RPMI7951 (cell line): ENCODE results near the gene HOXD8. TPM values are rescaled to one million over a fixed set of nuclear protein-coding genes. Genes with fewer than 3 reads are reported as not detected.
A peak's percentile ranks its signal among the peaks of the same experiment; 100 is the strongest.

Experiments
- DNase-seq: peaks from one replicate; pipeline ENCODE4 v3.0.0-alpha.2; 2012; ENCODE audit warnings: low read depth
- total RNA-seq: library from RNA; depleted of rRNA; stranded (reverse); fragments of >200 nt; shearing (Covaris generic); gene quantifications from 2 replicates; pipeline ENCODE4 v1.2.3, GENCODE V29; 2014

HOXD8 gene
- total RNA-seq, 1 experiment from 2014 or later, result 16.1 TPM

- peak; percentile 67 for DNase-seq
Observed at GRCh38 chr2:176115883-176116813, 13.4 kb upstream of the HOXD8 start, which contains the start of gene HOXD10. TSS of gene HOXD10 (plus strand) at chr2:176116778. CDS start at chr2:176116834, 56 bp downstream.

GRCh38 chr2:176117162-176117822 lies 12.2 kb upstream of the HOXD8 start:
- DNase-seq, result no peak

DNA sequence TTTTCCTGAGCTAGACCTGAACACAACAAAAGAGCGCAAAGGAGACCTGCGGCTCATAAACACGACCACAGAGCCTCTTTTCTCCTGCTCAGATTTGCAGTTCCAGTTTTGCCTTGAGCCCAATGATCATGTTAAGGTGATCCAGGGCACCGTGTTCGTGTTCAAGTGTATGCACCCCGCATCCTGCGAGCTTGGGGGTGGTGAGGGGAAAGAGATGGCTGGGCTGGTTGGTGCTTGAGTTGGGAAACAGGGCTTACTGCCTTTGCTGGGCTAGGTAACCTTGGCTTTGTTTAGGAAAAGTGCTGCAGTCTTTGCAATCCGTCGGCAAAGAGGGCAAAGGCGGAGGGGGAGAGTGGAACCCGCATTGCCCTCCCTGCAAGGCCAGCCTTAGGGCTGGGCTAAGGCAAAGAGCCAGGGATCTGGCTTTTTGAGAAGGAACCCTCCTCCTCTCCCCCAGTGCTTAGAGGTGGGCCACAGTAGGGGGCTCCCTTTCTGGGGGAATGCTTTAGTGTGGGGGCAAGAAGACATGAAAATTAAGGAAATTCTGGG lies 11.6 kb upstream of the HOXD8 start:
- DNase-seq, result no peak

GRCh38 chr2:176118601-176119339 lies 10.7 kb upstream of the HOXD8 start:
- DNase-seq, result peak; percentile 71

DNA sequence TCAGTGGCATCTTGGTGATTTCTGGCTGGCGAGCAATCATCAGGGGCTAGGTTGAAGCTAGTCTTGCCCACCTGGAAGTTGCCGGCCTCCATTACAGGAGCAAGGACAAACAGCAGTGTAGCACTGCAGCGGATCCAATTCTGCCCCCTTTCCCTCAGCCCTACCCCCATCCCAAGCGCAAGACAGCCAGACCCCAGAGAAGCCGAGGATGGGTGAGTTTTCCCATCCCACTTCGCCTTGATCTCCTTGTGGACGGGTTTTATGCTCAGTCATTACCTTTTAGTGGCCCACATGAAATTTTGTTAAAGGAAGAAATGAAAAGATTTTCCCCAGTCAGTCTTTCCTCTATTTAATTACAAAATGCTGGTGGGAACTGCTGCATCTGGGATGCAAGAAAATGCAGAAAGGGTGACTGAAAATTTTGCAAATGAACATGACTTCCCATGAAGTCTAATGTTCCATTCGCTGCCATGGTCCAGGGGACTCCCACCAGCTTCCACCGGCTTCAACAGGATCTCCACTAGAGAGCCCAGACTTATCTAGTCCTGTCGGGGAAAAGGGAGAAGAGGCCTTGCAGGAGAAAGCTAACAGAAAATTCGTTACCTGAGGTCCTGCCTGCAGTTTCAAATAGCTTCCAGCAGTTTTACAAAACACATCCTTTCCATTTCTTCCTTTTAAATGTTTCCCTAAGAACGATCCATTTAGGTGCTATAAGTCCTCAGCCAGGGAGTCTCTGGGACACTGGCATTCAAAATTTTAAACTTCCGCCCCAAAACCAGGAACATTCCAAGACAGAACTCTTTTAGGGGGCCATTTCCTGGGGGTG lies 8.9 kb upstream of the HOXD8 start:
- DNase-seq, result no peak

DNA sequence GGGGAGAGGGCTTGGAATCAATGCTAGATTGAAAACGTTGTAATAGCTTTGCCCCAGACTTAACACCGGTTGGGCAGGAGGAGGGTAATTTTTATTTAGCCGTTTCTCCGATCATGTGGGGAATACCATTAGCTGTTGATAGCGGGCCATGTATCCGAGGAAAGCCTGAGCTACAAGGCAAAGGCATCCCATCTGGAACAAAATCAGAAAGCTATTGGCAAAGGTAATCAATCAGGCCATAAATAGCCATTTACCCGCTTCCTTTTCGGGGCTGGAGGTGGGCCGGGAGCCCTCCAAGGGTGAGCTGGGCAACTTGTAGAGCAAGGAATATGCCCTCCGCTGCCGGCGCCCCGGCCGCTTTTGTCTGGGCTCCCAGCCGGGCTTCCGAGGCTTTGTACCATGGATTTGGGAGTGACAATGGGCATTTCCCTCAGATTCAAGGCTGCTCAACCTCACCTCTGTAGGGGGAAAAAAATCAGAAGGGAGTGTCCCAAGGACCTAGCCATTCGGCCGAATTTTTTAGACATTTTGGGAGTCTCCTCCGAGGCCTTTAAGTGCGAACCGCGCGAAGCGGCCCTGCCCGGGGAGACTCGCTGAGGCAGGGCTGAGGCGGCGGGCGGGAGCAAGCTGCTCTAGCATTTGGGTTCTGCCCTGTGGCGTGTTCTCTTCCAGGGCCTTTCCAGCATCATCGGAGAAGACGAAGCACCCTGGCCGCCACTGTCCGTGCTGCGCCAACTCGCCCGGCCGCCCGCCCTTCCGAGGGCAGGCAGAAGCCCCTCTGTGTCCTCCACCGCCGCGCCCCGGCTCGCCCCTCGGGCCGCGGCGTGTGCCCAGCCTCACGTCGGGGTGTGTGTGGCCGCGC lies 8.1 kb upstream of the HOXD8 start:
- DNase-seq, result no peak

DNA sequence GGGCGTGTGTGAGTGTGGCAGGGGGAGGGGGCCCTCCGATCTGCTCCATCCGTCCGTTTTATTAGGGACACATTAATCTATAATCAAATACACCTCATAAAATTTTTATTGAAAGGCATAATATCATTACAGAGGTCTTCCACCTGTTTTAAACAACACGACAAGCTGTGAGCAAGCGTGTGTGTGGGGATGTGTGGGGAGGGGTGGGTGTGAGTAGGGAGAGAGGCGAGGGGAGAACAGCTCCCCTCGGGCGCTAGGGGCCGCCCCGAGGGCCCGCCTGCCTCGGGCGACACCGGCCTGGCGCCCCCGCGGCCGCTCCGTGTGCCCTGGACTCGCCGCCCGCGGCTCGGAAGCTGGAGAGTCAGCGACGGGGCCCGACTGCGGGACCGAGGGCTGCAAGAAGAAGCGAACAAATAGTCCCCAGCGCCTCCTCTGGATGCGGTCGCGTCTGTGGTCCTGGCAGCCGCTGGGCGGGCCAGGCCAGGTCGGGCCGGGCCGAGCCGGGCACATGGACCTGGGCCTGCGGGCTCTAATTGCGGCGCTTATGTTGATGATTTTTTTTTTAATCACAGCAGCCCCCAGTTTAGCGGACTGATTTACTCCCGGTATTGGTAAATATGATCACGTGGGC lies 7.3 kb upstream of the HOXD8 start:
- DNase-seq, result no peak

DNA sequence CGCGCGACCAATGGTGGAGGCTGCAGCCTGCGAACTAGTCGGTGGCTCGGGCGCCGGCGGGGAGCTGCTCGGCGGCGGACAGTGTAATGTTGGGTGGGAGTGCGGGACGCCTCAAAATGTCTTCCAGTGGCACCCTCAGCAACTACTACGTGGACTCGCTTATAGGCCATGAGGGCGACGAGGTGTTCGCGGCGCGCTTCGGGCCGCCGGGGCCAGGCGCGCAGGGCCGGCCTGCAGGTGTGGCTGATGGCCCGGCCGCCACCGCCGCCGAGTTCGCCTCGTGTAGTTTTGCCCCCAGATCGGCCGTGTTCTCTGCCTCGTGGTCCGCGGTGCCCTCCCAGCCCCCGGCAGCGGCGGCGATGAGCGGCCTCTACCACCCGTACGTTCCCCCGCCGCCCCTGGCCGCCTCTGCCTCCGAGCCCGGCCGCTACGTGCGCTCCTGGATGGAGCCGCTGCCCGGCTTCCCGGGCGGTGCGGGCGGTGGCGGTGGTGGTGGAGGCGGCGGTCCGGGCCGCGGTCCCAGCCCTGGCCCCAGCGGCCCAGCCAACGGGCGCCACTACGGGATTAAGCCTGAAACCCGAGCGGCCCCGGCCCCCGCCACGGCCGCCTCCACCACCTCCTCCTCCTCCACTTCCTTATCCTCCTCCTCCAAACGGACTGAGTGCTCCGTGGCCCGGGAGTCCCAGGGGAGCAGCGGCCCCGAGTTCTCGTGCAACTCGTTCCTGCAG lies 6.7 kb upstream of the HOXD8 start, which contains the start of gene HOXD9:
Gene HOXD9, plus strand, starts transcription at position 37 of the 728 bp plus-strand sequence. Its CDS starts 50 bp downstream, at position 87.
- DNase-seq, result peak; percentile 84

GRCh38 chr2:176123411-176124109 lies 5.9 kb upstream of the HOXD8 start:
- no peak for DNase-seq

- no peak for DNase-seq
Observed at GRCh38 chr2:176124110-176124946, 5.2 kb upstream of the HOXD8 start.

GRCh38 chr2:176124947-176125771 lies 4.3 kb upstream of the HOXD8 start:
- no peak for DNase-seq

GRCh38 chr2:176125772-176126054 lies 3.8 kb upstream of the HOXD8 start:
- DNase-seq, result no peak

GRCh38 chr2:176126929-176127773 lies 2.4 kb upstream of the HOXD8 start:
- peak; percentile 50 for DNase-seq

DNA sequence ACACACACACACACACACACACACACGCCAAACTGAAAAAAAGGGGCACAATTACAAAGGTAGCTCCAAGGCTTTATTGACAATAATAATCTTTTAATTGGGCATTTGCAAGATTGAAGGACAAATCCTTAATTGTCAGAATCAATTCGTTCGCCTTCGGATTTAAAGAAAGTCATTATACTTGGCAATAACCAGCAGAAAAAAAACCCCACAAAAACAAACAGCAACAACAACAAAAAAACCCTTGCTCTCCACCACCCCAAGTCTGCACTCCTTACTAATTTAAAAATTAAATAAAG lies 1.8 kb upstream of the HOXD8 start:
- DNase-seq, result no peak

- no peak for DNase-seq
Observed at GRCh38 chr2:176128172-176128981, 1.1 kb upstream of the HOXD8 start.
